Tibial nerve (tissue), 4 donors: ENCODE results near the gene RAI1.

Source experiments
- EP300 ChIP-seq, 2 donors: sonication (generic); formaldehyde crosslinking; IDR thresholded peaks; one replicate each; pipeline ENCODE4 v1.6.1; 2017; ENCODE audit warnings: antibody characterized with exemption in 2 of 2, mild to moderate bottlenecking in 1 of 2
- POLR2A ChIP-seq, 2 donors: fragments of 450-650 bp; IDR thresholded peaks; one replicate each; pipeline ENCODE4 v1.6.1; 2017; ENCODE audit warnings: antibody characterized with exemption in 2 of 2, mild to moderate bottlenecking in 2 of 2, moderate library complexity in 2 of 2
- TF ChIP-seq, protein P1 (sequence below), 5 experiments: fragments of 200-600 bp in 3 of 5; fragments of 450-650 bp in 2 of 5; sonication (generic) in 3 of 5; IDR thresholded peaks; one replicate each; pipeline ENCODE4 v1.5.1; 2016 to 2019; ENCODE audit warnings: antibody characterized with exemption in 5 of 5, mild to moderate bottlenecking in 3 of 5, moderate library complexity in 2 of 5

DNA sequence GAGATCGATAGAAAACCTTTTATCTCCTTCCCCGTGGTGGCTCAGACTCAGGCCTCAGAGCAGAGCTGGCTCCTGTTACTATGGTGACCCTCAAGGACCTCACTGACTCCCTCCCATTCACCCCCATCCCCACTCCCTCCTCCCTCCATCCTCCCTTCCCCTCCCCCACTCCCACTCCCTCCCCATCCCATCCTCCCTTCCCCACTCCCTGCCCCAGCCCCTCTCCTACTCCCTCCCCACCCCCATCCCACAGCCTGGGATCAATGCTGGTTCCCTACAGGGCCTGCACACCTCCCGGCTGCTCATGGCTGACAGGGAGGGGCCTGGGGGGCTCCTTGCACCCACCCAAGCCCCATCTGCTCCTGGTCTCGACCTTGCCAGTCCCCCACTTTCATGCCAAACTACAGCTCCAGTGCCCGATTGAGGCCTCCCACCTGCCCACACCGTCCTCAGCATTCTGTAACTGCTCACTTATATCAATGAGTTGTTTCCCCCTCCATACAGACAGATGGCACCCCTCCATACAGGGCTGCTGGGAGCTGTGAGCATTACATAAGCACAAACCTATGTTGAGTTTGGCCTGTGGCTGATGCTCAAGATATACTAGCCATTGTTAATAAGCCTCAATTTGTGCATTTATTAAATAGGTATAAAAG lies 11.6 kb upstream of the RAI1 start:
- TF ChIP-seq, protein P1, sequence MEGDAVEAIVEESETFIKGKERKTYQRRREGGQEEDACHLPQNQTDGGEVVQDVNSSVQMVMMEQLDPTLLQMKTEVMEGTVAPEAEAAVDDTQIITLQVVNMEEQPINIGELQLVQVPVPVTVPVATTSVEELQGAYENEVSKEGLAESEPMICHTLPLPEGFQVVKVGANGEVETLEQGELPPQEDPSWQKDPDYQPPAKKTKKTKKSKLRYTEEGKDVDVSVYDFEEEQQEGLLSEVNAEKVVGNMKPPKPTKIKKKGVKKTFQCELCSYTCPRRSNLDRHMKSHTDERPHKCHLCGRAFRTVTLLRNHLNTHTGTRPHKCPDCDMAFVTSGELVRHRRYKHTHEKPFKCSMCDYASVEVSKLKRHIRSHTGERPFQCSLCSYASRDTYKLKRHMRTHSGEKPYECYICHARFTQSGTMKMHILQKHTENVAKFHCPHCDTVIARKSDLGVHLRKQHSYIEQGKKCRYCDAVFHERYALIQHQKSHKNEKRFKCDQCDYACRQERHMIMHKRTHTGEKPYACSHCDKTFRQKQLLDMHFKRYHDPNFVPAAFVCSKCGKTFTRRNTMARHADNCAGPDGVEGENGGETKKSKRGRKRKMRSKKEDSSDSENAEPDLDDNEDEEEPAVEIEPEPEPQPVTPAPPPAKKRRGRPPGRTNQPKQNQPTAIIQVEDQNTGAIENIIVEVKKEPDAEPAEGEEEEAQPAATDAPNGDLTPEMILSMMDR (IDR thresholded peaks at IDR 0.05): no peak
- TF ChIP-seq POLR2A (IDR thresholded peaks at IDR 0.05) (no peak), EP300 (IDR thresholded peaks at IDR 0.05) (no peak)
